ENCODE measurements around the gene EDC4. TPM values are rescaled to one million over a fixed set of nuclear protein-coding genes. Genes with fewer than 3 reads are reported as not detected.

The EDC4 gene
- total and polyA plus RNA-seq, 2 of the 13 experiments (the other 11 are each of a cell fraction or from before 2014, with no cell fraction given), result 51.4 to 59.1 TPM

DNA sequence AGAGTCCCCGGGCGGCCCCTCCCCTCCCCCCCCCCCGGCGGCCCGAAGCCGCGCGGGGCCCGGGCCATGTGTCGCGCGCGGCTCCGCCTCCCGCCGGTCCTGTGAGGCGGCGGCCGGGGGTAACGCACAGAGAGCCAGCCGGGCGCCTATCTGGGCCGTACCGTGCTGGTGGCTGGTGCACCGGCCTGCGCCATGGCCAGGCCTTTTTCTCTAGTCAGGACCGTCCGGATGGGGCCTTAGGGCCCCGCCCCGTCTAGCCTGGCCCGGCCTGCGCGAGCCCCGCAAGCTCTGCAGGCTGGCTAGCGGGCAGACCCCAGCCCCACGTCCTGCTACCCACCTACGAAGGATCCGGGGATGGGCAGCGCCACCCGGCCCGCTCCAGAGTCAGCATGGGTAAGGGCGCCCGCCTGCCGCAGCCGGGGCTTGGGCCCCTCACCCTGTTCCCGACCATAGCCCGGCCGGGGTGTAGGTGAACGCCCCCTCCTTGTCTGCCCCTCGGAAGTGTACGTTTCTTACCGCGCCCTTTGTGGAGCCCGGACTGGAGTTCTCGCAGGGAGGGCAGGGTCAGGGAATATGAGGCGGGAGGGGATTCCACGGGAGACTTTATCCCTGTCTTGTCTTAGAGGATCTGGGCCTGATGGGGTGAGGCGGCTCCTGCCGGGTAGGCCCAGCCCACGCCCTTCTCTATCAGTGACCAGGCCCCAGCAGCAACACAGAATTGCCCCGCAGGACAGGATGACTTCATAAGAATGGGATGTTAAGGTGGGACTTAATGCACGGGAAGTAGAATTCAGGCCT, 25.6 kb upstream of the EDC4 start, which contains the start of gene CENPT (continued):
- TF ChIP-seq, protein P1, sequence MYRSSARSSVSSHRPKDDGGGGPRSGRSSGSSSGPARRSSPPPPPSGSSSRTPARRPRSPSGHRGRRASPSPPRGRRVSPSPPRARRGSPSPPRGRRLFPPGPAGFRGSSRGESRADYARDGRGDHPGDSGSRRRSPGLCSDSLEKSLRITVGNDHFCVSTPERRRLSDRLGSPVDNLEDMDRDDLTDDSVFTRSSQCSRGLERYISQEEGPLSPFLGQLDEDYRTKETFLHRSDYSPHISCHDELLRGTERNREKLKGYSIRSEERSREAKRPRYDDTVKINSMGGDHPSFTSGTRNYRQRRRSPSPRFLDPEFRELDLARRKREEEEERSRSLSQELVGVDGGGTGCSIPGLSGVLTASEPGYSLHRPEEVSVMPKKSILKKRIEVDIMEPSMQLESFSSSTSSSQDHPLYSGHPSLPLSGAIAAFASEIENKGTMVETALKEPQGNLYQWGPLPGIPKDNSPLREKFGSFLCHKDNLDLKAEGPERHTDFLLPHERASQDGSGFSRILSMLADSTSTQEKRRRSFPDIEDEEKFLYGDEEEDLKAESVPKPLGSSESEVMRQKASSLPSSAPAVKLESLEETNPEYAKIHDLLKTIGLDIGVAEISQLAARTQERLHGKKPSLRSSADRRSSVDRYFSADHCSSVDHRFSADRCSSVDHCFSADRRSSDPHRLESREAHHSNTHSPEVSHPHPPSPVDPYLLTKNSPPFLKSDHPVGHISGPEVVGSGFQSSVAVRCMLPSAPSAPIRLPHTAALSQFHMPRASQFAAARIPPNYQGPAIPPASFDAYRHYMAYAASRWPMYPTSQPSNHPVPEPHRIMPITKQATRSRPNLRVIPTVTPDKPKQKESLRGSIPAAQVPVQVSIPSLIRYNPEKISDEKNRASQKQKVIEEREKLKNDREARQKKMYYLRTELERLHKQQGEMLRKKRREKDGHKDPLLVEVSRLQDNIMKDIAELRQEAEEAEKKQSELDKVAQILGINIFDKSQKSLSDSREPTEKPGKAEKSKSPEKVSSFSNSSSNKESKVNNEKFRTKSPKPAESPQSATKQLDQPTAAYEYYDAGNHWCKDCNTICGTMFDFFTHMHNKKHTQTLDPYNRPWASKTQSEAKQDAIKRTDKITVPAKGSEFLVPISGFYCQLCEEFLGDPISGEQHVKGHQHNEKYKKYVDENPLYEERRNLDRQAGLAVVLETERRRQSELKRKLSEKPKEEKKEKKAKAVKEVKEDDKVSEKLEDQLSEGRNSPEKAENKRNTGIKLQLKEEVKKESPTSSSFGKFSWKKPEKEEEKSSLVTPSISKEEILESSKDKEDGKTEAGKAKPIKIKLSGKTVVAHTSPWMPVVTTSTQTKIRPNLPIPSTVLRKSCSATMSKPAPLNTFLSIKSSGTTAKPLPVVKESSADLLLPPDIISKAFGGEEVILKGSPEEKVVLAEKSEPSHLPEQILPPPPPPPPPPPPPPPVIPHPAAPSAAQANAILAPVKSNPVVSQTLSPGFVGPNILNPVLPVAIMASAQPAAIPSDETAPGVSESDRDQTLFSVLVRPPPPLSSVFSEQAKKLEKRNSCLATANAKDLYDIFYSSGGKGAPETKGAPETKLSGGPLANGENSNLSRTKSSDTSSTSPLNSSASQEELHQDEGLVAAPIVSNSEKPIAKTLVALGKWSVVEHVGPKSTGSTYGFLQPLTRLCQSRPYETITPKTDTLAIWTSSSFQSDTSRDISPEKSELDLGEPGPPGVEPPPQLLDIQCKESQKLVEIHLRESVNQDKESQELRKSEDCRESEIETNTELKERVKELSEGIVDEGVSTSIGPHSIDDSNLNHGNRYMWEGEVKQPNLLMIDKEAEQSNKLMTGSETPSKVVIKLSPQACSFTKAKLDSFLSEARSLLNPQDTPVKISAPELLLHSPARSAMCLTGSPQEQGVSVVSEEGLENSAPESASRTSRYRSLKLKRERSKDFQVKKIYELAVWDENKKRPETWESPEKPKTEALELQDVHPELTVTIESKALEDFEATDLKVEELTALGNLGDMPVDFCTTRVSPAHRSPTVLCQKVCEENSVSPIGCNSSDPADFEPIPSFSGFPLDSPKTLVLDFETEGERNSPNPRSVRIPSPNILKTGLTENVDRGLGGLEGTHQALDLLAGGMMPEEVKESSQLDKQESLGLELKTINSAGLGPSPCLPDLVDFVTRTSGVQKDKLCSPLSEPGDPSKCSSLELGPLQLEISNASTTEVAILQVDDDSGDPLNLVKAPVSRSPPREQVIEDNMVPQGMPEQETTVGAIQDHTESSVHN (CRISPR knock-in tag; IDR thresholded peaks at IDR 0.05), result no peak
- TF ChIP-seq ZC3H4 (CRISPR knock-in tag; IDR thresholded peaks at IDR 0.05; ENCODE audit: borderline replicate concordance), result no peak
- TF ChIP-seq HNF4A (CRISPR knock-in tag; IDR thresholded peaks at IDR 0.05), result no peak
- peak; percentile 55; the same call in 1 of the 2 replicates for TF ChIP-seq ZNF451 (CRISPR knock-in tag; IDR thresholded peaks at IDR 0.05)
- no peak for TF ChIP-seq HOXA9 (CRISPR knock-in tag; IDR thresholded peaks at IDR 0.05; ENCODE audit: borderline replicate concordance)
- TF ChIP-seq PHB2 (IDR thresholded peaks at IDR 0.05; ENCODE audit: partially characterized antibody), result no peak
- 0 out of 2 replicates have a peak, but pooled peaks have one; percentile 7 for TF ChIP-seq ZNF335 (CRISPR knock-in tag; IDR thresholded peaks at IDR 0.05)
- no peak for TF ChIP-seq BCLAF1 (IDR thresholded peaks at IDR 0.05)
- peak; percentile 70 for TF ChIP-seq ZFY (CRISPR knock-in tag; IDR thresholded peaks at IDR 0.05)
- no peak for TF ChIP-seq HMG20A (CRISPR knock-in tag; IDR thresholded peaks at IDR 0.05; ENCODE audit: borderline replicate concordance)
- no peak for TF ChIP-seq RBAK (CRISPR knock-in tag; IDR thresholded peaks at IDR 0.05)
- TF ChIP-seq, protein P2, sequence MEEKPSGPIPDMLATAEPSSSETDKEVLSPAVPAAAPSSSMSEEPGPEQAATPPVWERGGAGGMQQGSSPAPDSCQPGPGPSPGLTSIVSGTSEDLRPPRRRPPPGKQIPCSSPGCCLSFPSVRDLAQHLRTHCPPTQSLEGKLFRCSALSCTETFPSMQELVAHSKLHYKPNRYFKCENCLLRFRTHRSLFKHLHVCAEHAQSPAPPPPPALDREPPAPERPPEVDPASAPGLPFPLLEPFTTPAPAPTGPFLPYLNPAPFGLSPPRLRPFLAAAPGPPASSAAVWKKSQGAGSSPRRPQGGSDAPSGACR (CRISPR knock-in tag; IDR thresholded peaks at IDR 0.05), result no peak
- TF ChIP-seq FOXM1 (CRISPR knock-in tag; IDR thresholded peaks at IDR 0.05), result no peak
- no peak for TF ChIP-seq ARID2 (CRISPR knock-in tag; IDR thresholded peaks at IDR 0.05; ENCODE audit: borderline replicate concordance)
- peak; percentile 71; the same call in 1 of the 2 replicates for TF ChIP-seq ZBTB7A (CRISPR knock-in tag; IDR thresholded peaks at IDR 0.05)
- no peak for TF ChIP-seq NCOA2 (CRISPR knock-in tag; IDR thresholded peaks at IDR 0.05)
- TF ChIP-seq FOXP1 (IDR thresholded peaks at IDR 0.05), result no peak
- no peak for TF ChIP-seq FOXP1 (CRISPR knock-in tag; IDR thresholded peaks at IDR 0.05)
